GM12892 (cell line): ENCODE data around the gene TTLL4.

Experiments used
- POLR2A ChIP-seq: IDR thresholded peaks from 2 replicates; pipeline ENCODE4 v1.6.1; 2011; ENCODE audit warnings: low read depth, low read length, control low read depth
- POLR2AphosphoS5 ChIP-seq: IDR thresholded peaks from 2 replicates; pipeline ENCODE4 v1.6.1; 2011; ENCODE audit warnings: low read depth, low read length, control low read depth
- TAF1 ChIP-seq: IDR thresholded peaks from 2 replicates; pipeline ENCODE4 v1.6.1; 2011; ENCODE audit warnings: low read depth, mild to moderate bottlenecking, control low read depth, low read length, borderline replicate concordance

DNA sequence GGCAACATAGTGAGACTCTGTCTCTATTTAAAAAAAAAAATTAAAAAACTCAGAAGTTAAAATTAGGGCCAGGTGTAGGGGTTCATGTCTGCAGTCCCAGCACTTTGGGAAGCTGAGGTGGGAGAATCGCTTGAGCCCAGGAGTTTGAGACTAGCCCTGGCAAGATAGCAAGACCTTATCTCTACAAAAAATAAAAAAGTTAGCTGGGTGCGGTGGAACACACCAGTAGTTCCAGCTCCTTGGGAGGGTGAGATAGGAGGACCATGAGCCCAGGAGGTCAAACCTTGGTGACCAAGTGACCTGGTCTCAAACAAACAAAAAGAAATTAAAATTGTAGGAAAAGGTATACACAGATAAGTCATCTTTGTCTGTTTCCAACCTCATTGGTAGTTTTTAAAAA, 11.3 kb downstream of the TTLL4 start:
- no peak for TF ChIP-seq POLR2AphosphoS5
- TF ChIP-seq POLR2A: no peak
- TF ChIP-seq TAF1: no peak
